MM.1S (cell line): ENCODE measurements around the gene LRTM1.

Experiments used
- DNase-seq: peaks from one replicate; pipeline ENCODE4 v3.0.0-alpha.2; 2015
- H2AFZ ChIP-seq: fragments of 300-600 bp; sonication (generic); 2 replicates; pipeline ENCODE4 v1.6.0; 2016; ENCODE audit warnings: antibody characterized with exemption, low read length
- H3F3A ChIP-seq: fragments of 300-600 bp; sonication (generic); 2 replicates; pipeline ENCODE4 v1.6.1; 2016; ENCODE audit warnings: mild to moderate bottlenecking, antibody characterized with exemption, low read length, moderate library complexity, mixed read lengths; ENCODE audit not compliant: insufficient read depth
- H3K27ac ChIP-seq: fragments of 300-600 bp; sonication (generic); 2 replicates; pipeline ENCODE4 v1.5.1; 2016; ENCODE audit warnings: mild to moderate bottlenecking, low read length
- H3K27me3 ChIP-seq: fragments of 300-600 bp; sonication (generic); replicated peaks from 2 replicates; pipeline ENCODE4 v1.6.0; 2016; ENCODE audit warnings: low read length; ENCODE audit not compliant: insufficient read depth
- H3K36me3 ChIP-seq: fragments of 300-600 bp; sonication (generic); replicated peaks from 2 replicates; pipeline ENCODE4 v1.6.1; 2016; ENCODE audit warnings: mild to moderate bottlenecking, low read length, mixed read lengths; ENCODE audit not compliant: insufficient read depth
- H3K4me1 ChIP-seq: fragments of 300-600 bp; sonication (generic); 2 replicates; pipeline ENCODE4 v1.6.1; 2016; ENCODE audit warnings: low read length, mixed read lengths
- H3K4me2 ChIP-seq: fragments of 300-600 bp; sonication (generic); 2 replicates; pipeline ENCODE4 v1.6.0; 2016; ENCODE audit warnings: low read depth, low read length
- H3K4me3 ChIP-seq: fragments of 300-600 bp; sonication (generic); 2 replicates; pipeline ENCODE4 v1.5.1; 2016; ENCODE audit warnings: low read length, mixed read lengths
- H3K79me2 ChIP-seq: fragments of 300-600 bp; sonication (generic); 2 replicates; pipeline ENCODE4 v1.6.1; 2016; ENCODE audit warnings: mixed run types, low read length, mixed read lengths
- H3K9ac ChIP-seq: fragments of 300-600 bp; sonication (generic); 2 replicates; pipeline ENCODE4 v1.6.1; 2016; ENCODE audit warnings: low read length, mixed read lengths
- H3K9me2 ChIP-seq: fragments of 300-600 bp; sonication (generic); replicated peaks from 2 replicates; pipeline ENCODE4 v1.6.1; 2016; ENCODE audit warnings: mild to moderate bottlenecking, low read length, mixed read lengths; ENCODE audit not compliant: insufficient read depth
- H3K9me3 ChIP-seq: fragments of 300-600 bp; sonication (generic); replicated peaks from 2 replicates; pipeline ENCODE4 v1.6.1; 2016; ENCODE audit warnings: mild to moderate bottlenecking, low read length, mixed read lengths; ENCODE audit not compliant: insufficient read depth
- H4K20me1 ChIP-seq: fragments of 300-600 bp; sonication (generic); 2 replicates; pipeline ENCODE4 v1.6.1; 2016; ENCODE audit warnings: mild to moderate bottlenecking, low read length, moderate library complexity, mixed read lengths; ENCODE audit not compliant: insufficient read depth
- CTCF ChIP-seq: fragments of 300-600 bp; sonication (generic); IDR thresholded peaks from 2 replicates; pipeline ENCODE4 v1.5.1; 2016; ENCODE audit warnings: antibody characterized with exemption, low read length, mixed read lengths
- EZH2 ChIP-seq: fragments of 300-600 bp; sonication (generic); optimal IDR thresholded peaks from 2 replicates; pipeline ENCODE3; 2017; ENCODE audit warnings: low read depth, mild to moderate bottlenecking, antibody characterized with exemption, low read length, mixed read lengths
- EZH2phosphoT487 ChIP-seq: fragments of 300-600 bp; sonication (generic); IDR thresholded peaks from 2 replicates; pipeline ENCODE4 v1.6.1; 2018; ENCODE audit warnings: antibody characterized with exemption, low read length

LRTM1 gene

GRCh38 chr3:54962200-54962599 lies 34.3 kb upstream of the LRTM1 start:
- TF ChIP-seq EZH2, result no peak
- H4K20me1 ChIP-seq, result no peaks in the 10 kb centered on the region

GRCh38 chr3:54960701-54961100 lies 32.8 kb upstream of the LRTM1 start:
- no peaks in the 10 kb centered on the region for H3K27me3 ChIP-seq
- H3K27ac ChIP-seq, result no peak overlapping the region
- TF ChIP-seq EZH2phosphoT487, result no peak
- TF ChIP-seq EZH2, result no peak
- TF ChIP-seq CTCF, result no peak
- no peaks in the 10 kb centered on the region for H3K36me3 ChIP-seq
- H3K79me2 ChIP-seq, result no peaks in the 10 kb centered on the region
- no peaks in the 10 kb centered on the region for H3K9me2 ChIP-seq
- H3K4me3 ChIP-seq, result no peak overlapping the region
- H3K4me1 ChIP-seq, result no peaks in the 10 kb centered on the region
- H3K9me3 ChIP-seq, result no peaks in the 10 kb centered on the region
- no peak overlapping the region for H3K9ac ChIP-seq
- H2AFZ ChIP-seq, result no peak overlapping the region
- H3K4me2 ChIP-seq, result no peak overlapping the region
- DNase-seq, result no peak
- H3F3A ChIP-seq, result no peaks in the 10 kb centered on the region
- no peaks in the 10 kb centered on the region for H4K20me1 ChIP-seq

More at GRCh38 chr3:54962200-54962599, 34.3 kb upstream of the LRTM1 start:
- H3K9me3 ChIP-seq, result no peaks in the 10 kb centered on the region
- no peaks in the 10 kb centered on the region for H3K27me3 ChIP-seq
- H3K4me1 ChIP-seq, result no peaks in the 10 kb centered on the region
- no peak overlapping the region for H3K4me2 ChIP-seq
- no peak for DNase-seq
- H3K36me3 ChIP-seq, result no peaks in the 10 kb centered on the region
- H3K79me2 ChIP-seq, result no peaks in the 10 kb centered on the region
- no peaks in the 10 kb centered on the region for H3K9me2 ChIP-seq
- no peaks in the 10 kb centered on the region for H3F3A ChIP-seq
- no peak overlapping the region for H3K9ac ChIP-seq
- H2AFZ ChIP-seq, result no peak overlapping the region
- no peak overlapping the region for H3K27ac ChIP-seq
- H3K4me3 ChIP-seq, result no peak overlapping the region

- no peaks in the 10 kb centered on the region for H3K4me1 ChIP-seq
- H4K20me1 ChIP-seq, result no peaks in the 10 kb centered on the region
- no peak overlapping the region for H3K4me3 ChIP-seq
- no peak for DNase-seq
- no peaks in the 10 kb centered on the region for H3K9me3 ChIP-seq
- H3F3A ChIP-seq, result no peaks in the 10 kb centered on the region
- H3K79me2 ChIP-seq, result no peaks in the 10 kb centered on the region
- H3K27me3 ChIP-seq, result no peaks in the 10 kb centered on the region
- no peak overlapping the region for H3K9ac ChIP-seq
- H3K27ac ChIP-seq, result no peak overlapping the region
- H3K4me2 ChIP-seq, result no peak overlapping the region
- no peak for TF ChIP-seq EZH2
- TF ChIP-seq CTCF, result no peak
- TF ChIP-seq EZH2phosphoT487, result no peak
- no peak overlapping the region for H2AFZ ChIP-seq
- H3K36me3 ChIP-seq, result no peaks in the 10 kb centered on the region
- no peaks in the 10 kb centered on the region for H3K9me2 ChIP-seq
Measured at GRCh38 chr3:54960082-54960481, 32.2 kb upstream of the LRTM1 start.

- H3K9ac ChIP-seq, result no peak overlapping the region
- H3K4me1 ChIP-seq, result no peaks in the 10 kb centered on the region
- no peaks in the 10 kb centered on the region for H3F3A ChIP-seq
- no peaks in the 10 kb centered on the region for H3K79me2 ChIP-seq
- H3K9me3 ChIP-seq, result no peaks in the 10 kb centered on the region
- H3K27ac ChIP-seq, result no peak overlapping the region
- H3K4me2 ChIP-seq, result no peak overlapping the region
- no peak for DNase-seq
- H3K27me3 ChIP-seq, result no peaks in the 10 kb centered on the region
- no peaks in the 10 kb centered on the region for H3K9me2 ChIP-seq
- TF ChIP-seq EZH2phosphoT487 (no peak), CTCF (no peak), EZH2 (no peak)
- H3K4me3 ChIP-seq, result no peak overlapping the region
- H3K36me3 ChIP-seq, result no peaks in the 10 kb centered on the region
- no peaks in the 10 kb centered on the region for H4K20me1 ChIP-seq
- H2AFZ ChIP-seq, result no peak overlapping the region
Measured at GRCh38 chr3:54957711-54958110, 29.9 kb upstream of the LRTM1 start.
